ENCODE data around the gene NRCAM. TPM values are rescaled to one million over a fixed set of nuclear protein-coding genes. Genes with fewer than 3 reads are reported as not detected.
"Not testable (repeated sequence)": the region's sequence is repeated elsewhere in the genome, so short reads cannot be mapped to it uniquely, and the experiment has no call there.

NRCAM gene
- total RNA-seq, 4 donors from 2014 or later, result 10.1 to 19.5 (median 13.0) TPM

GRCh38 chr7:108468246-108468645 lies 12.0 kb upstream of the NRCAM start:
- H3K4me3 ChIP-seq (replicated peaks in 1 of 3), result no peak overlapping the region
- H3K4me1 ChIP-seq, result peaks cover 4 to 7% of the 10 kb centered on the region in 2 donors
- H3K27me3 ChIP-seq, result no peaks in the 10 kb centered on the region
- no peak overlapping the region for H3K27ac ChIP-seq
- TF ChIP-seq POLR2A (IDR thresholded peaks at IDR 0.05) (no peak), CTCF (IDR thresholded peaks at IDR 0.05) (no peak)
- intact Hi-C loops (cut with DNase I), result no loop called here
- H3K9me3 ChIP-seq, result no peaks in the 10 kb centered on the region
- no peak for DNase-seq
- WGBS, 2 donors, result 40 to 59% methylated on average over 4 of the region's 4 CpGs
- no peaks in the 10 kb centered on the region for H3K36me3 ChIP-seq

- Histone ChIP-seq H3K9me3 (no peaks in the 10 kb centered on the region), H3K27ac (no peak overlapping the region), H3K4me1 (peaks cover 4 to 7% of the 10 kb centered on the region in 2 donors), H3K36me3 (no peaks in the 10 kb centered on the region), H3K4me3 (replicated peaks in 1 of 3) (no peak overlapping the region), H3K27me3 (no peaks in the 10 kb centered on the region)
- no peak for DNase-seq
- intact Hi-C loops (cut with DNase I), result no loop called here
- TF ChIP-seq POLR2A (IDR thresholded peaks at IDR 0.05) (no peak), CTCF (IDR thresholded peaks at IDR 0.05) (no peak)
- 62 to 74% methylated on average over 2 of the region's 2 CpGs for WGBS, 2 donors
Measured at GRCh38 chr7:108467391-108467790, 11.2 kb upstream of the NRCAM start.

GRCh38 chr7:108466322-108466721 lies 10.1 kb upstream of the NRCAM start:
- H3K27ac ChIP-seq; H3K9me3 ChIP-seq; H3K4me1 ChIP-seq; H3K36me3 ChIP-seq; intact Hi-C loops (cut with DNase I); H3K4me3 ChIP-seq (replicated peaks in 1 of 3); DNase-seq; H3K27me3 ChIP-seq: not testable (repeated sequence)
- 90 to 93% methylated on average over 2 of the region's 2 CpGs for WGBS, 2 donors

GRCh38 chr7:108464743-108465142 lies 8.5 kb upstream of the NRCAM start:
- TF ChIP-seq CTCF (IDR thresholded peaks at IDR 0.05) (no peak), POLR2A (IDR thresholded peaks at IDR 0.05) (no peak)
- Histone ChIP-seq H3K27me3 (no peaks in the 10 kb centered on the region), H3K36me3 (no peaks in the 10 kb centered on the region), H3K4me1 (peaks cover 4 to 7% of the 10 kb centered on the region in 2 donors), H3K9me3 (no peaks in the 10 kb centered on the region), H3K27ac (no peak overlapping the region), H3K4me3 (replicated peaks in 1 of 3) (no peak overlapping the region)
- WGBS, 2 donors, result 95 to 96% methylated on average over 2 of the region's 2 CpGs
- intact Hi-C loops (cut with DNase I), result no loop called here
- no peak for DNase-seq

- no peak overlapping the region for H3K27ac ChIP-seq
- no peak for DNase-seq
- 71 to 80% methylated on average over 2 of the region's 2 CpGs for WGBS, 2 donors
- no peaks in the 10 kb centered on the region for H3K9me3 ChIP-seq
- no peaks in the 10 kb centered on the region for H3K36me3 ChIP-seq
- H3K4me1 ChIP-seq, result peaks cover 2 to 7% of the 10 kb centered on the region in 2 donors
- no peak for TF ChIP-seq POLR2A (IDR thresholded peaks at IDR 0.05)
- no peak for TF ChIP-seq CTCF (IDR thresholded peaks at IDR 0.05)
- H3K4me3 ChIP-seq (replicated peaks in 1 of 3), result no peak overlapping the region
- intact Hi-C loops (cut with DNase I), result no loop called here
- no peaks in the 10 kb centered on the region for H3K27me3 ChIP-seq
Measured at GRCh38 chr7:108463613-108464012, 7.4 kb upstream of the NRCAM start.

- DNase-seq, result no peak
- Histone ChIP-seq H3K27me3 (no peaks in the 10 kb centered on the region), H3K27ac (no peak overlapping the region), H3K4me3 (replicated peaks in 1 of 3) (no peak overlapping the region), H3K36me3 (no peaks in the 10 kb centered on the region), H3K4me1 (no peaks in the 10 kb centered on the region), H3K9me3 (no peaks in the 10 kb centered on the region)
- 71 to 77% methylated on average over 3 of the region's 3 CpGs for WGBS, 2 donors
- TF ChIP-seq POLR2A (IDR thresholded peaks at IDR 0.05) (no peak), CTCF (IDR thresholded peaks at IDR 0.05) (no peak)
- intact Hi-C loops (cut with DNase I), result no loop called here
Measured at GRCh38 chr7:108461840-108462239, 5.6 kb upstream of the NRCAM start.
